Breast epithelium (tissue), 4 donors: ENCODE measurements around the gene LYRM2. TPM values are rescaled to one million over a fixed set of nuclear protein-coding genes. Genes with fewer than 3 reads are reported as not detected.

Experiments used
- DNase-seq, 2 donors: peaks; one replicate each; pipeline ENCODE4 v3.0.0-alpha.2; 2019; ENCODE audit warnings: low spot score in 2 of 2
- H3K27ac ChIP-seq, 2 donors: fragments of 200-600 bp; sonication (generic) in 1 of 2; one replicate each; pipeline ENCODE4 v1.5.1; 2016 to 2019; ENCODE audit warnings: mild to moderate bottlenecking in 1 of 2
- H3K27me3 ChIP-seq, 2 donors: fragments of 200-600 bp; sonication (generic) in 1 of 2; one replicate each; pipeline versions ENCODE4 v1.5.1 to v1.6.0; 2017 to 2019; ENCODE audit warnings: control low read depth in 1 of 2, mild to moderate bottlenecking in 1 of 2
- H3K36me3 ChIP-seq: fragments of 200-600 bp; one replicate; pipeline ENCODE4 v1.5.1; 2019
- H3K4me1 ChIP-seq, 2 donors: fragments of 200-600 bp; sonication (generic); one replicate each; pipeline ENCODE4 v1.5.1; 2016 to 2019; ENCODE audit warnings: control low read depth in 1 of 2
- H3K4me3 ChIP-seq, 3 donors: fragments of 200-600 bp; sonication (generic); 1 replicate in 2 of 3; 2 replicates in 1 of 3; pipeline ENCODE4 v1.5.1; 2016 to 2019; ENCODE audit warnings: mild to moderate bottlenecking in 3 of 3, moderate library complexity in 2 of 3
- H3K9me3 ChIP-seq, 2 donors: fragments of 200-600 bp; sonication (generic) in 1 of 2; one replicate each; pipeline ENCODE4 v1.5.1; 2016 to 2019; ENCODE audit warnings: control low read depth in 1 of 2
- CTCF ChIP-seq, 3 donors: fragments of 450-650 bp; IDR thresholded peaks; one replicate each; pipeline ENCODE4 v1.5.1; 2016 to 2017; ENCODE audit warnings: antibody characterized with exemption in 3 of 3, mild to moderate bottlenecking in 3 of 3, moderate library complexity in 3 of 3
- POLR2A ChIP-seq: fragments of 450-650 bp; IDR thresholded peaks from one replicate; pipeline ENCODE4 v1.6.1; 2016; ENCODE audit warnings: antibody characterized with exemption, mild to moderate bottlenecking, moderate library complexity
- POLR2AphosphoS5 ChIP-seq, 3 donors: sonication (generic); formaldehyde crosslinking; IDR thresholded peaks; one replicate each; pipeline ENCODE4 v1.6.1; 2017; ENCODE audit warnings: antibody characterized with exemption in 3 of 3
- intact Hi-C: fragments of 100-400 bp; cut with DNase I; formaldehyde crosslinking; loops from one replicate; pipeline ENCODE4 v1.15.1; 2023; ENCODE audit warnings: low total_unique reads
- total RNA-seq, 3 donors: library from RNA; depleted of rRNA; stranded (reverse); fragments of >200 nt; gene quantifications; one replicate each; pipeline ENCODE4 v1.1.0, GENCODE V29; 2016

The LYRM2 gene
- total RNA-seq, 3 donors from 2014 or later, result 20.3 to 27.4 (median 23.2) TPM

- Histone ChIP-seq H3K36me3 (no peaks in the 10 kb centered on the region), H3K9me3 (no peaks in the 10 kb centered on the region), H3K4me1 (no peaks in the 10 kb centered on the region), H3K27ac (no peak overlapping the region), H3K4me3 (no peak overlapping the region), H3K27me3 (no peaks in the 10 kb centered on the region)
- intact Hi-C loops, result no loop called here
- TF ChIP-seq CTCF (IDR thresholded peaks at IDR 0.05) (no peak), POLR2A (no peak), POLR2AphosphoS5 (IDR thresholded peaks at IDR 0.05) (no peak)
- no peak for DNase-seq
Observed at GRCh38 chr6:89675949-89676748, 37.6 kb upstream of the LYRM2 start.

DNA sequence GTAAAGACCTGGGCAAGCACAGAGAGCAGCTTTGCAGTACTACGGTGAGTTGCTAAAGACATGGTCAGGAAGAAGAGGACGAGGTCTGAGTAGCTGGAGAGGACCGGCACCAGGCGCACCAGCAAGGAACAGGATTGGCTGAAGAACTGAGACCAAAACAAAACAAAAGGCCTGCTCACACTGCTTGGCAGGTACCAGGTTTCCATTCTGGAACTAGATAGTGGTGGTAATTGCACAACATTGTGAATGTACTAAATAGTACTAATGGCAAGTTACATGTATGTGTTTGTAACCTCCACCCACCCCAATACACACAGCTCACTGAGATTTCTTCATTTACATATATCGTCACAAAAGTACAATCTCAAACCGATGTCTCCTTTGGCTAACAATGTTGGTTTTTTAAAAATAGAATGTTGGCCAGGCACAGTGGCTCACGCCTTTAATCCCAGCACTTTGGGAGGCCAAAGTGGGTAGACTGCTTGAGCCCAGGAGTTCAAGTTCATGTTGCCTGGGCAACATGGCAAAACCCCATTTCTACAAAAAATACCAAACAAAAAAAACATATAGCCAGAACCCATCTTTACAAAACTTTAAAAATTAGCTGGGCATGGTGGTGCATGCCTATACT, 32.5 kb upstream of the LYRM2 start:
- no peak overlapping the region for H3K27ac ChIP-seq
- H3K4me1 ChIP-seq, result no peaks in the 10 kb centered on the region
- intact Hi-C loops, result no loop called here
- H3K4me3 ChIP-seq, result no peak overlapping the region
- no peaks in the 10 kb centered on the region for H3K9me3 ChIP-seq
- TF ChIP-seq POLR2A, result no peak
- TF ChIP-seq CTCF (IDR thresholded peaks at IDR 0.05), result no peak
- TF ChIP-seq POLR2AphosphoS5 (IDR thresholded peaks at IDR 0.05), result no peak
- no peaks in the 10 kb centered on the region for H3K36me3 ChIP-seq
- H3K27me3 ChIP-seq, result no peaks in the 10 kb centered on the region
- DNase-seq, result no peak

GRCh38 chr6:89669002-89669401, 30.5 kb upstream of the LYRM2 start:
- intact Hi-C loops, result no loop called here
- Histone ChIP-seq H3K4me1 (no peaks in the 10 kb centered on the region), H3K4me3 (no peak overlapping the region), H3K27ac (no peak overlapping the region), H3K27me3 (no peaks in the 10 kb centered on the region), H3K36me3 (no peaks in the 10 kb centered on the region), H3K9me3 (no peaks in the 10 kb centered on the region)
- TF ChIP-seq POLR2A (no peak), POLR2AphosphoS5 (IDR thresholded peaks at IDR 0.05) (no peak), CTCF (IDR thresholded peaks at IDR 0.05) (no peak)
- DNase-seq, result no peak

GRCh38 chr6:89667872-89668556, 29.5 kb upstream of the LYRM2 start:
- DNase-seq, result no peak
- Histone ChIP-seq H3K27me3 (no peaks in the 10 kb centered on the region), H3K27ac (no peak overlapping the region), H3K4me1 (no peaks in the 10 kb centered on the region), H3K9me3 (no peaks in the 10 kb centered on the region), H3K4me3 (no peak overlapping the region), H3K36me3 (no peaks in the 10 kb centered on the region)
- intact Hi-C loops, result no loop called here
- TF ChIP-seq POLR2A, result no peak
- no peak for TF ChIP-seq POLR2AphosphoS5 (IDR thresholded peaks at IDR 0.05)
- TF ChIP-seq CTCF (IDR thresholded peaks at IDR 0.05), result no peak
